K562 (cell line): Measurements from ENCODE around the gene GRPEL2. TPM values are rescaled to one million over a fixed set of nuclear protein-coding genes. Genes with fewer than 3 reads are reported as not detected.

Experiments used
- ATAC-seq: fragments of 200-7000 bp; cut with Tn5 transposase; 3 replicates; pipeline ENCODE4 v1.9.1; 2020; ENCODE audit warnings: moderate library complexity
- BruUV-seq: library from RNA; stranded (reverse); fragments of 400-500 nt; replicated peaks from 2 replicates; lab custom pipeline; 2021; lab: Mats Ljungman, UMichigan
- CTCF ChIA-PET: fragments of 300-600 bp; formaldehyde crosslinking; extraction: SDS; loops from one replicate; lab custom pipeline; 2021; ENCODE audit warnings: low intra/inter-chr PET ratio; lab: Yijun Ruan, JAX
- POLR2A ChIA-PET: fragments of 300-600, 350-650 bp; sonication (Branson Sonifier 250); formaldehyde crosslinking; extraction: SDS; loops from one replicate; lab custom pipeline; 2021; ENCODE audit warnings: antibody characterized with exemption, inconsistent platforms; lab: Yijun Ruan, JAX
- DNase-seq, 4 experiments: peaks; one replicate each; pipeline versions ENCODE4 v3.0.0 to v3.0.0-alpha.2; 2011 to 2018; ENCODE audit warnings: low spot score in 3 of 4, mixed read lengths in 3 of 4; ENCODE audit errors: extremely low read depth in 1 of 4
- FAIRE-seq: peaks from 2 replicates; lab custom pipeline; 2011; peaks lifted over from hg19 to GRCh38; lab: Jason Lieb, UNC
- H2AFZ ChIP-seq: 2 replicates; pipeline ENCODE4 v1.6.0; 2011; ENCODE audit warnings: low read depth, low read length, control low read depth, inconsistent platforms
- H3K27ac ChIP-seq: fragments of 200-600 bp; 3 replicates; pipeline ENCODE4 v1.8.0; 2011; ENCODE audit warnings: low read depth, mild to moderate bottlenecking, control low read depth, inconsistent platforms, low read length, moderate library complexity, mixed read lengths; ENCODE audit errors: extremely low read depth
- H3K27me3 ChIP-seq, 2 experiments: fragments of 300-600 bp in 1 of 2; 2 replicates in 1 of 2; 3 replicates in 1 of 2; pipeline versions ENCODE4 v1.6.0 to v1.8.0; 2011; ENCODE audit warnings: inconsistent platforms in 2 of 2, low read length in 2 of 2, mild to moderate bottlenecking in 1 of 2, mixed read lengths in 1 of 2, moderate library complexity in 1 of 2; ENCODE audit not compliant: control insufficient read depth in 2 of 2, insufficient read depth in 2 of 2
- H3K36me3 ChIP-seq: fragments of 300-600 bp; 3 replicates; pipeline ENCODE4 v1.8.0; 2011; ENCODE audit warnings: mild to moderate bottlenecking, low read length, inconsistent platforms; ENCODE audit not compliant: control insufficient read depth, insufficient read depth
- H3K4me1 ChIP-seq, 2 experiments: fragments of 200-600 bp in 1 of 2; replicated peaks in 1 of 2; 2 replicates in 1 of 2; 3 replicates in 1 of 2; pipeline versions ENCODE4 v1.5.1 to v1.8.0; 2011; ENCODE audit warnings: inconsistent platforms in 2 of 2, low read length in 2 of 2, mild to moderate bottlenecking in 1 of 2, mixed read lengths in 1 of 2, moderate library complexity in 1 of 2; ENCODE audit not compliant: control insufficient read depth in 2 of 2, insufficient read depth in 2 of 2
- H3K4me2 ChIP-seq: 2 replicates; pipeline ENCODE4 v1.6.1; 2011; ENCODE audit warnings: low read length, control low read depth, inconsistent platforms, mixed read lengths; ENCODE audit not compliant: insufficient read depth
- H3K4me3 ChIP-seq: fragments of 200-600 bp; sonication (generic), shearing (Covaris generic); 2 replicates; pipeline ENCODE4 v1.5.1; 2016; ENCODE audit warnings: control low read depth, inconsistent platforms
- H3K79me2 ChIP-seq: fragments of 200-600 bp; 3 replicates; pipeline ENCODE4 v1.8.0; 2011; ENCODE audit warnings: low read length, inconsistent platforms; ENCODE audit not compliant: control insufficient read depth, insufficient read depth
- H3K9ac ChIP-seq, 2 experiments: 2 replicates each; pipeline versions ENCODE4 v1.6.0 to v1.6.1; 2011; ENCODE audit warnings: low read depth in 2 of 2, low read length in 2 of 2, control low read depth in 1 of 2, inconsistent platforms in 1 of 2, mild to moderate bottlenecking in 1 of 2, mixed read lengths in 1 of 2; ENCODE audit not compliant: insufficient read depth in 1 of 2
- H3K9me1 ChIP-seq: one replicate; pipeline ENCODE4 v1.6.0; 2011; ENCODE audit warnings: inconsistent platforms, mild to moderate bottlenecking, low read length, moderate library complexity; ENCODE audit not compliant: control insufficient read depth, insufficient read depth
- H3K9me3 ChIP-seq: replicated peaks from 2 replicates; pipeline ENCODE4 v1.5.1; 2011; ENCODE audit warnings: low read depth, low read length, inconsistent platforms; ENCODE audit not compliant: control insufficient read depth, insufficient read depth
- H4K20me1 ChIP-seq: replicated peaks from 2 replicates; pipeline ENCODE4 v1.6.1; 2011; ENCODE audit warnings: low read length, inconsistent platforms, mixed read lengths; ENCODE audit not compliant: control insufficient read depth, insufficient read depth
- EHMT2 ChIP-seq: fragments of 450-650 bp; IDR thresholded peaks from 2 replicates; pipeline ENCODE4 v1.6.1; 2018; ENCODE audit warnings: antibody characterized with exemption
- GABPB1 ChIP-seq: sonication (generic); formaldehyde crosslinking; IDR thresholded peaks from 2 replicates; pipeline ENCODE4 v1.8.0; 2022; ENCODE audit warnings: mild to moderate bottlenecking, missing genetic modification reagents
- HNRNPK ChIP-seq: fragments of 200-400 bp; formaldehyde crosslinking; IDR thresholded peaks from one replicate; pipeline ENCODE4 v1.6.1; 2018; ENCODE audit warnings: mild to moderate bottlenecking, low read depth, low read length; ENCODE audit not compliant: poor library complexity, severe bottlenecking
- KAT7 ChIP-seq: sonication (generic); formaldehyde crosslinking; IDR thresholded peaks from 2 replicates; pipeline ENCODE4 v1.8.0; 2022; ENCODE audit warnings: missing genetic modification reagents, mild to moderate bottlenecking, borderline replicate concordance
- LEF1 ChIP-seq: fragments of 450-650 bp; IDR thresholded peaks from 2 replicates; pipeline ENCODE4 v1.6.1; 2016; ENCODE audit warnings: mild to moderate bottlenecking
- NFYB ChIP-seq: IDR thresholded peaks from 2 replicates; pipeline ENCODE4 v1.6.1; 2011; ENCODE audit warnings: mild to moderate bottlenecking, moderate library complexity; ENCODE audit not compliant: insufficient read length; ENCODE audit errors: extremely low read depth
- RFX5 ChIP-seq: IDR thresholded peaks from 2 replicates; pipeline ENCODE4 v1.6.1; 2011; ENCODE audit warnings: low read depth, mild to moderate bottlenecking, improper control_type of control experiment, low read length
- RFX7 ChIP-seq: fragments of 250-450 bp; sonication (Bioruptor Pico); IDR thresholded peaks from 2 replicates; pipeline ENCODE4 v1.5.1; 2021; ENCODE audit warnings: mild to moderate bottlenecking
- SAFB2 ChIP-seq: fragments of 200-400 bp; formaldehyde crosslinking; IDR thresholded peaks from 2 replicates; pipeline ENCODE4 v1.6.1; 2018; ENCODE audit warnings: borderline replicate concordance, low read length, low read depth, moderate library complexity; ENCODE audit not compliant: severe bottlenecking
- SMC3 ChIP-seq: conservative IDR thresholded peaks from 2 replicates; pipeline ENCODE4 v1.6.1; 2011; ENCODE audit warnings: low read depth, low read length, improper control_type of control experiment; ENCODE audit not compliant: insufficient read depth
- TEAD4 ChIP-seq, 2 experiments: sonication (generic) in 1 of 2; formaldehyde crosslinking in 1 of 2; IDR thresholded peaks; 2 replicates each; pipeline versions ENCODE4 v1.6.1 to v1.8.0; 2012 to 2022; ENCODE audit warnings: borderline replicate concordance in 1 of 2, inconsistent platforms in 1 of 2, low read length in 1 of 2, mild to moderate bottlenecking in 1 of 2, missing genetic modification reagents in 1 of 2
- U2AF1 ChIP-seq: fragments of 200-400 bp; formaldehyde crosslinking; optimal IDR thresholded peaks from 2 replicates; pipeline ENCODE3; 2017; ENCODE audit warnings: mild to moderate bottlenecking, low read depth, low read length, moderate library complexity
- ZNF764 ChIP-seq: fragments of 250-450 bp; sonication (Bioruptor Pico); IDR thresholded peaks from 2 replicates; pipeline ENCODE4 v1.4.0; 2020; ENCODE audit warnings: low read depth, mild to moderate bottlenecking, moderate library complexity
- ZNF780A ChIP-seq: fragments of 250-450 bp; sonication (Bioruptor Pico); IDR thresholded peaks from 2 replicates; pipeline ENCODE4 v1.5.0; 2021; ENCODE audit warnings: mild to moderate bottlenecking
- WGBS: fragments of 100-300 bp; shearing (Covaris generic); methylation state at CpG from one replicate; pipeline ENCODE4 v1.1.6; 2016; ENCODE audit warnings: low coverage, mixed read lengths; ENCODE audit not compliant: insufficient coverage; ENCODE audit errors: missing lambda C conversion rate; 5-methylcytosine and 5-hydroxymethylcytosine counted together
- in situ Hi-C: fragments of 300-500 bp; cut with MboI; formaldehyde crosslinking; loops from 4 replicates; pipeline ENCODE4 v1.15.0; 2018; ENCODE audit warnings: inconsistent platforms, mixed read lengths
- intact Hi-C: fragments of 100-400 bp; cut with micrococcal nuclease; formaldehyde crosslinking; loops from 2 replicates; pipeline ENCODE4 v1.14.2; 2022
- polyA plus RNA-seq, 8 experiments: library from polyadenylated mRNA; depleted of rRNA in 4 of 8; stranded (reverse) in 5 of 8; unstranded in 3 of 8; fragments of >200 nt; fragmentation: Nextera tagmentation in 2 of 8; fragmentation: Illumina TruSeq in 1 of 8; extraction: Ambion mirVana in 2 of 8; extraction: Trizol in 1 of 8; gene quantifications; 2 replicates each; pipeline versions ENCODE4 v1.2.1 to v1.2.3, GENCODE V29; 2011 to 2014; ENCODE audit warnings: inconsistent platforms in 1 of 8, missing spikeins in 1 of 8
- total RNA-seq, 7 experiments: library from RNA; depleted of rRNA in 6 of 7; stranded (reverse); fragments of >200 nt in 6 of 7; fragmentation: Illumina TruSeq in 2 of 7; extraction: Trizol in 2 of 7; gene quantifications; 2 replicates each; pipeline versions ENCODE4 v1.2.1 to v1.2.3, GENCODE V29; 2011 to 2021; ENCODE audit warnings: low replicate concordance in 1 of 7
- TF ChIP-seq, protein P1 (sequence below): sonication (generic); formaldehyde crosslinking; IDR thresholded peaks from 2 replicates; pipeline ENCODE4 v1.8.0; 2022; ENCODE audit warnings: mild to moderate bottlenecking, low read depth, missing genetic modification reagents
- TF ChIP-seq, protein P2 (sequence below): fragments of 250-450 bp; sonication (Bioruptor Pico); IDR thresholded peaks from 2 replicates; pipeline ENCODE4 v1.4.0; 2020; ENCODE audit warnings: borderline replicate concordance

Gene GRPEL2
- total and polyA plus RNA-seq, 9 of the 15 experiments (the other 6 are each of a cell fraction or from before 2014, with no cell fraction given): 11.2 to 40.5 (median 25.8) TPM

- H3K9ac ChIP-seq: peak overlapping the region in 1 of 2 experiments; percentile 53; a peak in 1 of 4 replicates
- H2AFZ ChIP-seq: no peak overlapping the region
- in situ Hi-C loops (loop anchor here (5.0 kb wide), 1 partner anchor 50 kb away; no protein-coding TSS in a partner anchor), intact Hi-C loops (no loop called here)
- DNase-seq (no peak), ATAC-seq (no peak), FAIRE-seq (peak; percentile 59)
- no peaks in the 10 kb centered on the region for H3K36me3 ChIP-seq
- ChIA-PET POLR2A (interaction anchor here (2.0 kb wide), 1 partner anchor 10 kb away, joined by 7 read pairs; no protein-coding TSS in a partner anchor), CTCF (interaction anchor here (0.6 kb wide), 2 partner anchors 146 to 639 kb away, joined by 3 to 5 read pairs; no protein-coding TSS in a partner anchor)
- no peak overlapping the region for H3K4me3 ChIP-seq
- H3K4me2 ChIP-seq: no peak overlapping the region
- TF ChIP-seq NFYB (no peak), RFX7 (no peak), LEF1 (no peak), SMC3 (no peak), HNRNPK (no peak), TEAD4 (IDR thresholded peaks at IDR 0.05; ENCODE audit: low read length) (no peak), TEAD4 (CRISPR knock-in tag; IDR thresholded peaks at IDR 0.05; ENCODE audit: borderline replicate concordance) (no peak), EHMT2 (no peak), RFX5 (no peak), ZNF780A (CRISPR knock-in tag) (no peak), GABPB1 (CRISPR knock-in tag) (no peak), U2AF1 (no peak), ZNF764 (CRISPR knock-in tag) (no peak), SAFB2 (no peak), KAT7 (no peak)
- TF ChIP-seq, protein P1, sequence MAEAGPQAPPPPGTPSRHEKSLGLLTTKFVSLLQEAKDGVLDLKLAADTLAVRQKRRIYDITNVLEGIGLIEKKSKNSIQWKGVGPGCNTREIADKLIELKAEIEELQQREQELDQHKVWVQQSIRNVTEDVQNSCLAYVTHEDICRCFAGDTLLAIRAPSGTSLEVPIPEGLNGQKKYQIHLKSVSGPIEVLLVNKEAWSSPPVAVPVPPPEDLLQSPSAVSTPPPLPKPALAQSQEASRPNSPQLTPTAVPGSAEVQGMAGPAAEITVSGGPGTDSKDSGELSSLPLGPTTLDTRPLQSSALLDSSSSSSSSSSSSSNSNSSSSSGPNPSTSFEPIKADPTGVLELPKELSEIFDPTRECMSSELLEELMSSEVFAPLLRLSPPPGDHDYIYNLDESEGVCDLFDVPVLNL (CRISPR knock-in tag): no peak
- TF ChIP-seq, protein P2, sequence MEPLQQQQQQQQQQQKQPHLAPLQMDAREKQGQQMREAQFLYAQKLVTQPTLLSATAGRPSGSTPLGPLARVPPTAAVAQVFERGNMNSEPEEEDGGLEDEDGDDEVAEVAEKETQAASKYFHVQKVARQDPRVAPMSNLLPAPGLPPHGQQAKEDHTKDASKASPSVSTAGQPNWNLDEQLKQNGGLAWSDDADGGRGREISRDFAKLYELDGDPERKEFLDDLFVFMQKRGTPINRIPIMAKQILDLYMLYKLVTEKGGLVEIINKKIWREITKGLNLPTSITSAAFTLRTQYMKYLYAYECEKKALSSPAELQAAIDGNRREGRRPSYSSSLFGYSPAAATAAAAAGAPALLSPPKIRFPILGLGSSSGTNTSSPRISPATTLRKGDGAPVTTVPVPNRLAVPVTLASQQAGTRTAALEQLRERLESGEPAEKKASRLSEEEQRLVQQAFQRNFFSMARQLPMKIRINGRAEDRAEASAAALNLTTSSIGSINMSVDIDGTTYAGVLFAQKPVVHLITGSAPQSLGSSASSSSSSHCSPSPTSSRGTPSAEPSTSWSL: no peak
- H3K79me2 ChIP-seq: no peaks in the 10 kb centered on the region
- H3K9me1 ChIP-seq: no peaks in the 10 kb centered on the region
- 64% methylated on average over 12 of the region's 12 CpGs for WGBS
- no TSS peak for BruUV-seq
- no peaks in the 10 kb centered on the region for H4K20me1 ChIP-seq
- H3K9me3 ChIP-seq: no peaks in the 10 kb centered on the region
- H3K27ac ChIP-seq: no peak overlapping the region
- no peaks in the 10 kb centered on the region for H3K27me3 ChIP-seq
- peaks cover 21 to 27% of the 10 kb centered on the region in 2 experiments for H3K4me1 ChIP-seq
Observed at GRCh38 chr5:149322518-149322917, 22.8 kb upstream of the GRPEL2 start.
